ENCODE measurements around the gene DGKD.

DNA sequence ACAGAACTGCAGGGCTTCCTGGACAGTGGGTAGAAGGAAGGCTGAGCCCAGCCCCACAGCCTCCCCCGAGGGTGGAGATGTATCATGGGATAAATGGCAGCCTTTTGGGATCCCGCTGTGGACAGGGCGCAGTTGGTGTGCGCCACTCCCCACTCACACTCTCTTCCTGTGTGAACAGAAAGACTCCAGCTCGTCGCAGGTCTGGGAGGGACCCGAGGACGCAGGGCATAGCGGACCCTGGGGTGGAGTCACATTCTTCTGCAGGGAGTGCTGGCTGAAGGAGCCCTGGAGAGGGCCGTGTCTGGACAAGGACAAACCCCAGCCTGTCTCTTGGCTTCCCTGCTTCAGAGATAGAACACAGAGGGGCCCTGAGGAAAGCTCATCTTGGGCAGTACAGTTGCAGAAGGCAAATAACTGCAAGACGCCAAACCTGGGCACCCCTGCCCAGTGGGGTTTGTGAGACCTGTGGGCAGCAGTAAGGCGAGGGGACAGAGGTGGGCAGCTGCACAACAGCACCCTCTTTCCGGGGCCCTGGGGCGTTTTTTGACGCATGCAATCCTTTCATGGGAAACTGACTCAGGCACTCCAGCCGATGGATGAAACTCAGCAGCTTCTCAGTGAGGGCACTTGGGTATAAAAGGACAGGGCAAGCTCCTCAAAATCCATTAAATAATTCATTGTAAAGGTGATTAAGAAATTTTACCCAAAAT, 110.4 kb downstream of the DGKD start:
- TF ChIP-seq GLIS3 (CRISPR knock-in tag; IDR thresholded peaks at IDR 0.05), result no peak
- TF ChIP-seq CSDC2 (CRISPR knock-in tag; IDR thresholded peaks at IDR 0.05), result no peak
- no peak for TF ChIP-seq ZFP3 (CRISPR knock-in tag; IDR thresholded peaks at IDR 0.05)
- no peak for TF ChIP-seq PPARA (CRISPR knock-in tag; IDR thresholded peaks at IDR 0.05; ENCODE audit: borderline replicate concordance)
- TF ChIP-seq, protein P1, sequence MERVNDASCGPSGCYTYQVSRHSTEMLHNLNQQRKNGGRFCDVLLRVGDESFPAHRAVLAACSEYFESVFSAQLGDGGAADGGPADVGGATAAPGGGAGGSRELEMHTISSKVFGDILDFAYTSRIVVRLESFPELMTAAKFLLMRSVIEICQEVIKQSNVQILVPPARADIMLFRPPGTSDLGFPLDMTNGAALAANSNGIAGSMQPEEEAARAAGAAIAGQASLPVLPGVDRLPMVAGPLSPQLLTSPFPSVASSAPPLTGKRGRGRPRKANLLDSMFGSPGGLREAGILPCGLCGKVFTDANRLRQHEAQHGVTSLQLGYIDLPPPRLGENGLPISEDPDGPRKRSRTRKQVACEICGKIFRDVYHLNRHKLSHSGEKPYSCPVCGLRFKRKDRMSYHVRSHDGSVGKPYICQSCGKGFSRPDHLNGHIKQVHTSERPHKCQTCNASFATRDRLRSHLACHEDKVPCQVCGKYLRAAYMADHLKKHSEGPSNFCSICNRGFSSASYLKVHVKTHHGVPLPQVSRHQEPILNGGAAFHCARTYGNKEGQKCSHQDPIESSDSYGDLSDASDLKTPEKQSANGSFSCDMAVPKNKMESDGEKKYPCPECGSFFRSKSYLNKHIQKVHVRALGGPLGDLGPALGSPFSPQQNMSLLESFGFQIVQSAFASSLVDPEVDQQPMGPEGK (CRISPR knock-in tag; IDR thresholded peaks at IDR 0.05; ENCODE audit: borderline replicate concordance), result no peak
- no peak for TF ChIP-seq SNAI2 (CRISPR knock-in tag; IDR thresholded peaks at IDR 0.05)
- no peak for TF ChIP-seq ESRRG (CRISPR knock-in tag; IDR thresholded peaks at IDR 0.05)

All from SK-N-SH treated with all-trans-retinoic acid at 6 μM for 48 hours (cell line).